ENCODE data around the gene GPC3. TPM values are rescaled to one million over a fixed set of nuclear protein-coding genes. Genes with fewer than 3 reads are reported as not detected.

Gene GPC3
- total and polyA plus RNA-seq, 2 of the 4 experiments (the other 2 are of a cell fraction) = not detected

- H3K4ac ChIP-seq (ENCODE audit: low read depth, low read length) = no peak overlapping the region
- no peak overlapping the region for H3K56ac ChIP-seq (ENCODE audit: extremely low read depth, insufficient read depth, low read length)
- no peak for TF ChIP-seq BHLHE40 (IDR thresholded peaks at IDR 0.05; ENCODE audit: low read depth, low read length)
- DNase-seq = no peak
- no peak overlapping the region for H3K9ac ChIP-seq (ENCODE audit: low read depth, low read length)
- H3K4me3 ChIP-seq (ENCODE audit: insufficient read depth, low read depth, low read length) = no peak overlapping the region
- H3K4me2 ChIP-seq (ENCODE audit: low read depth, low read length) = no peak overlapping the region
- H3K14ac ChIP-seq (replicated peaks; ENCODE audit: low read depth, low read length) = no peak overlapping the region
- no peak overlapping the region for H3K18ac ChIP-seq (ENCODE audit: low read depth, low read length)
- no peak overlapping the region for H3K23ac ChIP-seq (ENCODE audit: low read depth, low read length)
- no peaks in the 10 kb centered on the region for H4K20me1 ChIP-seq (ENCODE audit: insufficient read depth, low read length)
- H2BK5ac ChIP-seq (ENCODE audit: low read depth, low read length, poor library complexity, severe bottlenecking) = no peak overlapping the region
- no peak overlapping the region for H2BK20ac ChIP-seq (ENCODE audit: low read depth, low read length)
- dilution Hi-C loops (cut with HindIII; ENCODE audit: low sequenced_read_pairs, unreplicated experiment) (no loop called here), intact Hi-C loops (cut with micrococcal nuclease) (no loop called here), in situ Hi-C loops (cut with MboI; ENCODE audit: low sequenced_read_pairs) (no loop called here)
- H3K27me3 ChIP-seq (ENCODE audit: control insufficient read depth, insufficient read depth, low read length) = peaks cover 5% of the 10 kb centered on the region
- no peak overlapping the region for H3K27ac ChIP-seq (ENCODE audit: insufficient read depth, low read length)
- no peak overlapping the region for H2AFZ ChIP-seq (replicated peaks; ENCODE audit: low read length, poor library complexity)
- no peaks in the 10 kb centered on the region for H3K9me3 ChIP-seq (ENCODE audit: control insufficient read depth, insufficient read depth, low read length)
- no TSS peak for BruUV-seq (replicated peaks)
- no peak overlapping the region for H4K91ac ChIP-seq (ENCODE audit: insufficient read depth, low read depth, low read length)
- H2AK5ac ChIP-seq (ENCODE audit: low read depth, low read length) = no peak overlapping the region
- ChIA-PET CTCF (no interaction called here), POLR2A (ENCODE audit: unreplicated experiment) (no interaction called here)
- no peaks in the 10 kb centered on the region for H3K4me1 ChIP-seq (ENCODE audit: control insufficient read depth, insufficient read depth, low read length)
- H3K9me1 ChIP-seq (ENCODE audit: insufficient read depth, low read length) = no peaks in the 10 kb centered on the region
- H2BK120ac ChIP-seq (ENCODE audit: low read depth, low read length) = no peak overlapping the region
- H3K36me3 ChIP-seq (ENCODE audit: control insufficient read depth, insufficient read depth, low read length) = no peaks in the 10 kb centered on the region
- H4K5ac ChIP-seq (ENCODE audit: low read depth, low read length) = no peak overlapping the region
- H2AK9ac ChIP-seq (replicated peaks; ENCODE audit: low read depth, low read length, poor library complexity) = no peak overlapping the region
- no peak overlapping the region for H4K8ac ChIP-seq (ENCODE audit: low read depth in 2 of 2, low read length in 2 of 2)
- no peak for ATAC-seq (ENCODE audit: low read depth)
- no peak overlapping the region for H2BK15ac ChIP-seq (ENCODE audit: low read depth, low read length)
- H3K79me1 ChIP-seq (ENCODE audit: low read depth in 1 of 2, low read length in 2 of 2) = no peaks in the 10 kb centered on the region
- no CpG with 5 or more reads among the region's 1 CpG for WGBS, 2 experiments (ENCODE audit: extremely low coverage in 2 of 2, insufficient read length in 1 of 2)
These were observed 41.9 kb downstream of the GPC3 start for GRCh38 chrX:133943507-133943906.

All from IMR-90 (cell line).